ENCODE measurements around the gene MED22.

- TF ChIP-seq ZNF274 (IDR thresholded peaks at IDR 0.05; ENCODE audit: low read depth, low read length) (no peak), YY1 (IDR thresholded peaks at IDR 0.05; ENCODE audit: insufficient read depth, insufficient read length) (no peak)
Observed at GRCh38 chr9:133369422-133369821, 21.5 kb upstream of the MED22 start.
